ENCODE measurements around the gene DAPK2. TPM values are rescaled to one million over a fixed set of nuclear protein-coding genes. Genes with fewer than 3 reads are reported as not detected.
A peak's percentile ranks its signal among the peaks of the same experiment; 100 is the strongest.

Gene DAPK2
- polyA plus RNA-seq, 2 of the 4 experiments (the other 2 are of a cell fraction), result 3.1 to 4.8 TPM

DNA sequence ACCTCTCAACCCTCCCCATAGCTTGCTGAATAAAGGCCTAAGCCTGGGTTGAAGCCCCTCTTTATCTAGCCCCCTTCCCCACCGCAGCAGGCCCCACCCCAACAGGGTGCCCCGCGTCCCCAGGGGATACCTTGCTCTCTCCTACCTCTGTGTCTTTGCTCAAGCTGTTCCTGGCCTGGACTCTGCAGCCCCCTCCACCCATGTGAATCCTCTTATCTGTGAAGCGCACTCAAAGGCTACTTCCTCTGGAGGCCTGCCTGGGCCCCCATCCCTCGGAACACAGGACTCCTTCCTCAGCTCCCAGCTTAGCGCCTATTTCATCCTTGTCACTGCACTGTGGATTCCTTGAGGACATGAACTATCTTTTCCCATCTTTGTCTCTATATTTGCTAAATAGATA, 151.1 kb downstream of the DAPK2 start:
- H3K9me3 ChIP-seq, result no peaks in the 10 kb centered on the region
- CTCF ChIA-PET, result interaction anchor here (0.9 to 7.2 kb wide), 10 partner anchors 9 to 285 kb away, joined by 3 to 45 read pairs (median 6); partner anchors contain the start of gene DAPK2

DNA sequence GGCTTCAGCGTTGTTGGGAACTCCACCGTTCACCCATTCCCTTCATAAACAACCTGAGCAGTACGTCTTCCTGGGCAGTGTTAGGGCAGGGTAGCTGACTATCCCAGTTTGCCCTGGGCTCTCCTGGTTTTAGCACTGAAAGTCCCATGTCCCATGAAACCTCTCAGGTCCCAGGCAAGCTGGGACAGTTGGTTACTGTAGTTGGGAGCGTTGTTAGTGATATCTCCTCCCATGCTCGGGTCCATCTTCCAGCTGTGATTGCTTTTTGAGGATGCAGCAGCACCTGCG, 151.7 kb downstream of the DAPK2 start:
- H3K4me2 ChIP-seq, result no peak overlapping the region
- 93% methylated on average over 6 of the region's 6 CpGs for WGBS (ENCODE audit: missing lambda C conversion rate)
- no peak overlapping the region for H3K4me3 ChIP-seq
- ChIA-PET CTCF (interaction anchor here (0.9 to 7.2 kb wide), 8 partner anchors 10 to 285 kb away, joined by 3 to 45 read pairs (median 10); partner anchors contain the start of gene DAPK2), POLR2A (no interaction called here)
- H3K4me1 ChIP-seq, result peaks cover 14% of the 10 kb centered on the region
- no peak for TF ChIP-seq NR3C1 (IDR thresholded peaks at IDR 0.05)
- H3K9me3 ChIP-seq, result no peaks in the 10 kb centered on the region
- DNase-seq (ENCODE audit: low read depth in 1 of 2, low spot score in 1 of 2) (no peak), FAIRE-seq (no peak), ATAC-seq (no peak)
- peak overlapping the region in 1 of 2 experiments; percentile 33; a peak in 2 of 6 replicates for H3K27ac ChIP-seq

More for the DNA sequence above, 151.1 kb downstream of the DAPK2 start:
- ATAC-seq (no peak), FAIRE-seq (no peak), DNase-seq (ENCODE audit: low read depth in 1 of 2, low spot score in 1 of 2) (no peak)
- Histone ChIP-seq H3K27ac (no peak overlapping the region), H3K4me3 (no peak overlapping the region), H3K4me2 (no peak overlapping the region), H3K4me1 (peaks cover 14% of the 10 kb centered on the region)
- POLR2A ChIA-PET, result no interaction called here
- TF ChIP-seq FOSL2 (IDR thresholded peaks at IDR 0.05) (no peak), FOSL2 (CRISPR knock-in tag; IDR thresholded peaks at IDR 0.05) (no peak), CHD4 (IDR thresholded peaks at IDR 0.05; ENCODE audit: borderline replicate concordance) (no peak), SREBF2 (IDR thresholded peaks at IDR 0.05) (no peak), EP300 (IDR thresholded peaks at IDR 0.05) (no peak), CEBPB (IDR thresholded peaks at IDR 0.05) (no peak), GATA3 (IDR thresholded peaks at IDR 0.05; ENCODE audit: borderline replicate concordance) (no peak), CBX8 (IDR thresholded peaks at IDR 0.05) (no peak), MAZ (IDR thresholded peaks at IDR 0.05; ENCODE audit: borderline replicate concordance, low read depth, low read length) (no peak), HOXB13 (CRISPR knock-in tag; IDR thresholded peaks at IDR 0.05; ENCODE audit: low read depth) (no peak), POLR2A (IDR thresholded peaks at IDR 0.05; ENCODE audit: low read length) (no peak), TP53 (CRISPR knock-in tag; IDR thresholded peaks at IDR 0.05) (no peak), CHD2 (IDR thresholded peaks at IDR 0.05; ENCODE audit: low read length, partially characterized antibody) (no peak), ZSCAN20 (CRISPR knock-in tag; IDR thresholded peaks at IDR 0.05) (no peak), TFCP2L1 (CRISPR knock-in tag; IDR thresholded peaks at IDR 0.05) (no peak)
- WGBS (ENCODE audit: missing lambda C conversion rate), result 90% methylated on average over 6 of the region's 6 CpGs

DNA sequence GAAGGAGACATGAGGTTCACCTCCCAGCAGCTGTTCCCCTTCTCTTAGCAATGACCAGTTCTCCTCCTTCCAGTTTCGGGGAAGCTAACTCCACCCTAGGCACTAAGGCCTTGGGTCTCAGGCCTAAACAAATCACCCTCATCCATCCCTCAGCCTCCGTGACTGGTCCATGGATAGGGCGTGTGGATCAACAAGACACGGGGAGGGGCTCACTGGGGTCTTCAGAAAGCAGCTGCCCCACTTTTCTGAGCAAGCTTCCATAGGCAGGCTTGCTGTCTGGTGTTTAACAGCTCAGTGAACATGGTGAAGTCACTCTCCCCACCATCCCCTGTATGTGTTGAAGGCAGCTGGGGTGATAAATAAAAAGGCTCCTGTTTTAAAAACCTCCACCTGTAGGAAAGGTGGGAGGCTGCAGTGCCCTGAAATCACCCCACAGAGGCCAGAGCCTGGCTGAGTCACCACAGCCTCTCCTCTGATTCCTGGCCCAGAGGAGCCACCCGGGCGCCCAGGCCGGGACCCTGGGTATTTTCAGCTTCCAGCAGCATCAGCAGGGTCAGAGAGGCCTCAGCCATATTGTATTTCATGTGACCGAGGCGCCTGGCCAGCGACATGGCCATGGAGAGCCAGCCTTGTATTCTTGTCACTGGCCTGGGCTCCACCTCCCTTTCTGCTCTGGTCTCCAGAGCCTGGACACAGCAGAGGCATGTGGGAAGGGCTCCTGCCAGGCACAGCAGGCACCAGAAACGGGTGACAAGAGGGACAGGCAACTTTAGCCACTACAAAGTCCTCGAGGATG, 152.2 kb downstream of the DAPK2 start:
- ATAC-seq (no peak), DNase-seq (ENCODE audit: low read depth in 1 of 2, low spot score in 1 of 2) (no peak), FAIRE-seq (no peak)
- Histone ChIP-seq H3K9me3 (no peaks in the 10 kb centered on the region), H3K4me1 (peaks cover 14% of the 10 kb centered on the region), H3K4me3 (no peak overlapping the region), H3K4me2 (no peak overlapping the region), H3K27ac (peak overlapping the region in 1 of 2 experiments; percentile 33; a peak in 2 of 6 replicates)
- 78% methylated on average over 12 of the region's 12 CpGs for WGBS (ENCODE audit: missing lambda C conversion rate)
- POLR2A ChIA-PET, result no interaction called here
- CTCF ChIA-PET, result interaction anchor here (0.6 to 7.2 kb wide), 12 partner anchors 10 to 284 kb away, joined by 3 to 45 read pairs (median 7); partner anchors contain the start of gene DAPK2
- TF ChIP-seq MYC (IDR thresholded peaks at IDR 0.05; ENCODE audit: borderline replicate concordance, low read length) (no peak), GATA3 (IDR thresholded peaks at IDR 0.05; ENCODE audit: borderline replicate concordance) (no peak), TP53 (CRISPR knock-in tag; IDR thresholded peaks at IDR 0.05) (no peak)
- TF ChIP-seq, protein P1, sequence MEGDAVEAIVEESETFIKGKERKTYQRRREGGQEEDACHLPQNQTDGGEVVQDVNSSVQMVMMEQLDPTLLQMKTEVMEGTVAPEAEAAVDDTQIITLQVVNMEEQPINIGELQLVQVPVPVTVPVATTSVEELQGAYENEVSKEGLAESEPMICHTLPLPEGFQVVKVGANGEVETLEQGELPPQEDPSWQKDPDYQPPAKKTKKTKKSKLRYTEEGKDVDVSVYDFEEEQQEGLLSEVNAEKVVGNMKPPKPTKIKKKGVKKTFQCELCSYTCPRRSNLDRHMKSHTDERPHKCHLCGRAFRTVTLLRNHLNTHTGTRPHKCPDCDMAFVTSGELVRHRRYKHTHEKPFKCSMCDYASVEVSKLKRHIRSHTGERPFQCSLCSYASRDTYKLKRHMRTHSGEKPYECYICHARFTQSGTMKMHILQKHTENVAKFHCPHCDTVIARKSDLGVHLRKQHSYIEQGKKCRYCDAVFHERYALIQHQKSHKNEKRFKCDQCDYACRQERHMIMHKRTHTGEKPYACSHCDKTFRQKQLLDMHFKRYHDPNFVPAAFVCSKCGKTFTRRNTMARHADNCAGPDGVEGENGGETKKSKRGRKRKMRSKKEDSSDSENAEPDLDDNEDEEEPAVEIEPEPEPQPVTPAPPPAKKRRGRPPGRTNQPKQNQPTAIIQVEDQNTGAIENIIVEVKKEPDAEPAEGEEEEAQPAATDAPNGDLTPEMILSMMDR (IDR thresholded peaks at IDR 0.05), result no peak

DNA sequence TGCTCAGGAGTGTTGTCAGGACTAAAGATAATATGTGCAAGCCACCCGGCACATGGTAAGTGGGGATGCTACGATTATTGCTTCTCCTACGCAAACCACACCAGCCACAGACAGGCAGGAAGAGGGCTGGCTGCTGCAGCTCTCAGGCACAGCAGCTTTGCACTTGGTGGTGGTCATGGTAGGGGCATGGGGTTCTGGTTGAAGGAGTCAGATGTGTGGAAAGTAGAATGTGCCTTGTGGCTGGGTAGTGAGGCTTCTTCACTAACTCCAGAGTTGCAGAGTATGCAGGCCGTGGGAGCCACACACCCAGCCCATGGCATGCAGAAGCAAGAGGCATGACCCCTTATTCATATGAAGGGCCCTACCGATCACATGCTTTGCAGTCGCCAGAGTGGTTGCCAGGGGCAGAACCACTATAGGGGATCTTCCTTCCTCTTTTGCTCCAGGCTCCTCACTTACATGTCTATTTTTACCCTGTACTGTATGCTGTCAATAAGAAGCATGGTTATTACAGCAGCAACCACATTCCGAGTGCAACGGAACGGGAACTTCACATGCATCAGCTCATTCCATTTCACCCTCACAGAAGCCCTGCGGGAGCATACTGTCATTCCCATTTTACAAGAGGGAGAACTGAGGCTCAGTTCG, 153.4 kb downstream of the DAPK2 start:
- FAIRE-seq (no peak), ATAC-seq (no peak), DNase-seq (ENCODE audit: low read depth in 1 of 2, low spot score in 1 of 2) (no peak)
- no peak overlapping the region for H3K4me3 ChIP-seq
- WGBS (ENCODE audit: missing lambda C conversion rate), result 83% methylated on average over 11 of the region's 11 CpGs
- no peaks in the 10 kb centered on the region for H3K9me3 ChIP-seq
- ChIA-PET POLR2A (no interaction called here), CTCF (interaction anchor here (1.0 to 7.2 kb wide), 9 partner anchors 12 to 283 kb away, joined by 3 to 45 read pairs (median 8); partner anchors contain the start of genes DAPK2 and HERC1)
- H3K27ac ChIP-seq, result no peak overlapping the region
- H3K4me1 ChIP-seq, result peaks cover 14% of the 10 kb centered on the region
- H3K4me2 ChIP-seq, result no peak overlapping the region
- no peak for TF ChIP-seq JUN (IDR thresholded peaks at IDR 0.05)
- no peak for TF ChIP-seq FOXS1 (CRISPR knock-in tag; IDR thresholded peaks at IDR 0.05)
- TF ChIP-seq EP300 (IDR thresholded peaks at IDR 0.05), result no peak
- no peak for TF ChIP-seq HOXA7 (CRISPR knock-in tag; IDR thresholded peaks at IDR 0.05)
- TF ChIP-seq MYC (IDR thresholded peaks at IDR 0.05; ENCODE audit: borderline replicate concordance, low read length), result no peak
- TF ChIP-seq, protein P2, sequence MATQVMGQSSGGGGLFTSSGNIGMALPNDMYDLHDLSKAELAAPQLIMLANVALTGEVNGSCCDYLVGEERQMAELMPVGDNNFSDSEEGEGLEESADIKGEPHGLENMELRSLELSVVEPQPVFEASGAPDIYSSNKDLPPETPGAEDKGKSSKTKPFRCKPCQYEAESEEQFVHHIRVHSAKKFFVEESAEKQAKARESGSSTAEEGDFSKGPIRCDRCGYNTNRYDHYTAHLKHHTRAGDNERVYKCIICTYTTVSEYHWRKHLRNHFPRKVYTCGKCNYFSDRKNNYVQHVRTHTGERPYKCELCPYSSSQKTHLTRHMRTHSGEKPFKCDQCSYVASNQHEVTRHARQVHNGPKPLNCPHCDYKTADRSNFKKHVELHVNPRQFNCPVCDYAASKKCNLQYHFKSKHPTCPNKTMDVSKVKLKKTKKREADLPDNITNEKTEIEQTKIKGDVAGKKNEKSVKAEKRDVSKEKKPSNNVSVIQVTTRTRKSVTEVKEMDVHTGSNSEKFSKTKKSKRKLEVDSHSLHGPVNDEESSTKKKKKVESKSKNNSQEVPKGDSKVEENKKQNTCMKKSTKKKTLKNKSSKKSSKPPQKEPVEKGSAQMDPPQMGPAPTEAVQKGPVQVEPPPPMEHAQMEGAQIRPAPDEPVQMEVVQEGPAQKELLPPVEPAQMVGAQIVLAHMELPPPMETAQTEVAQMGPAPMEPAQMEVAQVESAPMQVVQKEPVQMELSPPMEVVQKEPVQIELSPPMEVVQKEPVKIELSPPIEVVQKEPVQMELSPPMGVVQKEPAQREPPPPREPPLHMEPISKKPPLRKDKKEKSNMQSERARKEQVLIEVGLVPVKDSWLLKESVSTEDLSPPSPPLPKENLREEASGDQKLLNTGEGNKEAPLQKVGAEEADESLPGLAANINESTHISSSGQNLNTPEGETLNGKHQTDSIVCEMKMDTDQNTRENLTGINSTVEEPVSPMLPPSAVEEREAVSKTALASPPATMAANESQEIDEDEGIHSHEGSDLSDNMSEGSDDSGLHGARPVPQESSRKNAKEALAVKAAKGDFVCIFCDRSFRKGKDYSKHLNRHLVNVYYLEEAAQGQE (IDR thresholded peaks at IDR 0.05), result no peak
- TF ChIP-seq SREBF2 (IDR thresholded peaks at IDR 0.05), result no peak
- no peak for TF ChIP-seq JUNB (IDR thresholded peaks at IDR 0.05)
- no peak for TF ChIP-seq KDM1A (IDR thresholded peaks at IDR 0.05; ENCODE audit: low read depth)
- no peak for TF ChIP-seq POLR2AphosphoS2 (conservative IDR thresholded peaks at IDR 0.05; ENCODE audit: low read length)

Measured in A549 (cell line).